Measurements from ENCODE around the gene OLA1.

- TF ChIP-seq CTCF (conservative IDR thresholded peaks at IDR 0.05) (no peak), EZH2 (IDR thresholded peaks at IDR 0.05; ENCODE audit: low read depth) (no peak)
These were observed 46.1 kb downstream of the OLA1 start for GRCh38 chr2:174202188-174202587.

Data from PC-9 (cell line).